Panc1 (cell line): ENCODE results near the gene CNTN1. TPM values are rescaled to one million over a fixed set of nuclear protein-coding genes. Genes with fewer than 3 reads are reported as not detected.

ENCODE experiments used
- ATAC-seq: fragments of 200-7000 bp; cut with Tn5 transposase; 2 replicates; pipeline ENCODE4 v1.9.1; 2020; ENCODE audit warnings: mild to moderate bottlenecking, moderate library complexity
- BruUV-seq: library from RNA; stranded (reverse); fragments of 400-500 nt; replicated peaks from 2 replicates; lab custom pipeline; 2021; lab: Mats Ljungman, UMichigan
- CTCF ChIA-PET: fragments of 300-600 bp; sonication (Branson Sonifier 250); formaldehyde crosslinking; loops from one replicate; lab custom pipeline; 2022; ENCODE audit warnings: antibody characterized with exemption; lab: Charles Lee
- POLR2A ChIA-PET: fragments of 300-600 bp; sonication (Branson Sonifier 250); formaldehyde crosslinking; loops from one replicate; lab custom pipeline; 2022; ENCODE audit warnings: antibody characterized with exemption; lab: Charles Lee
- DNase-seq: peaks from one replicate; pipeline ENCODE4 v3.0.0-alpha.2; 2010; ENCODE audit warnings: low read depth, low spot score
- H3K27ac ChIP-seq: 2 replicates; pipeline ENCODE4 v1.5.1; 2011; ENCODE audit warnings: mild to moderate bottlenecking, low read length, inconsistent platforms
- H3K27me3 ChIP-seq: fragments of 200-500 bp; sonication (Bioruptor generic); 2 replicates; pipeline ENCODE4 v1.6.0; 2014; ENCODE audit warnings: low read length, inconsistent platforms; ENCODE audit not compliant: control insufficient read depth, insufficient read depth
- H3K36me3 ChIP-seq: fragments of 200-500 bp; sonication (Bioruptor generic); 2 replicates; pipeline ENCODE4 v1.5.1; 2014; ENCODE audit warnings: inconsistent platforms, mild to moderate bottlenecking, low read length, moderate library complexity; ENCODE audit not compliant: control insufficient read depth, insufficient read depth
- H3K4me1 ChIP-seq: 2 replicates; pipeline ENCODE4 v1.5.1; 2011; ENCODE audit warnings: inconsistent platforms, mild to moderate bottlenecking, low read length, moderate library complexity; ENCODE audit not compliant: control insufficient read depth, insufficient read depth
- H3K4me3 ChIP-seq, 2 experiments: 2 replicates each; pipeline ENCODE4 v1.5.1; 2011 to 2012; ENCODE audit warnings: low read depth in 2 of 2, low read length in 2 of 2, mild to moderate bottlenecking in 2 of 2, inconsistent platforms in 1 of 2, moderate library complexity in 1 of 2
- H3K9me3 ChIP-seq: fragments of 200-500 bp; sonication (Bioruptor generic); 2 replicates; pipeline ENCODE4 v1.5.1; 2014; ENCODE audit warnings: low read depth, mild to moderate bottlenecking, inconsistent platforms, low read length, moderate library complexity; ENCODE audit not compliant: control insufficient read depth, insufficient read depth
- POLR2AphosphoS5 ChIP-seq: IDR thresholded peaks from 2 replicates; pipeline ENCODE4 v1.6.1; 2012; ENCODE audit warnings: mild to moderate bottlenecking, low read depth, low read length, moderate library complexity
- SIN3A ChIP-seq: IDR thresholded peaks from 2 replicates; pipeline ENCODE4 v1.6.1; 2012; ENCODE audit warnings: low read depth, mild to moderate bottlenecking, low read length, moderate library complexity, borderline replicate concordance; ENCODE audit not compliant: insufficient read depth
- TCF7L2 ChIP-seq: IDR thresholded peaks from 2 replicates; pipeline ENCODE4 v1.6.1; 2011; ENCODE audit warnings: mild to moderate bottlenecking, low read depth, low read length, inconsistent platforms
- in situ Hi-C: cut with HindIII; loops from 2 replicates; pipeline ENCODE4 v1.10.0; 2016; ENCODE audit warnings: low sequenced_read_pairs, low pct_unique_long_range_greater_than_20kb
- intact Hi-C: fragments of 100-400 bp; cut with micrococcal nuclease; formaldehyde crosslinking; loops from one replicate; pipeline ENCODE4 v1.10.0; 2022; ENCODE audit not compliant: unreplicated experiment
- total RNA-seq: library from RNA; stranded (reverse); gene quantifications from one replicate; pipeline ENCODE4 v1.2.1, GENCODE V29; 2021; ENCODE audit not compliant: unreplicated experiment
- TF ChIP-seq, protein P1 (sequence below): fragments of 450-650 bp; IDR thresholded peaks from 2 replicates; pipeline ENCODE4 v1.5.1; 2017; ENCODE audit warnings: mild to moderate bottlenecking
- TF ChIP-seq, protein P2 (sequence below), 2 experiments: IDR thresholded peaks; 2 replicates each; pipeline ENCODE4 v1.6.1; 2011 to 2012; ENCODE audit warnings: low read depth in 2 of 2, control low read depth in 1 of 2, low read length in 1 of 2, mild to moderate bottlenecking in 1 of 2, moderate library complexity in 1 of 2; ENCODE audit not compliant: insufficient read depth in 1 of 2

CNTN1 gene
- total RNA-seq, 1 experiment from 2014 or later = not detected

DNA sequence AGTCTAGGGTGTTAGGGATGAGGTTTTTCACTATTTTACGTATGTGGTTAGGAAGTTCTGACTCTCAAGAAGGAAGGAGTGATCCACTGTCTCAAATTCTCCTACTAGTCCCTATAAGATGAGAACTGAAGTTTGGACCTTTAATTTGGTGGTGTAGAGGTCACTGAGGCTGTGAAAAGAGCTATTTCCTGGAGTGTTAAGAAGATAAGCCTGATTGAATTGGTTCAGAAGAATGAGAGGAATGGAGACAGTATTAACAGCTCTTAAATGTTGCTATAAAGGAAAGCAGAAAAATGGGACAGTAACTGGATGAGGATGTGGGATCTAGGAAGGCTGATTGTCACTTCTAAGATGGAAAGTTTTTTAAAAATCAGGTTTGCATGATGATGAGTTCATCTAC is 57.6 kb downstream of the CNTN1 start:
- no peak for TF ChIP-seq SIN3A
- TF ChIP-seq TCF7L2 = no peak
- TF ChIP-seq, protein P1, sequence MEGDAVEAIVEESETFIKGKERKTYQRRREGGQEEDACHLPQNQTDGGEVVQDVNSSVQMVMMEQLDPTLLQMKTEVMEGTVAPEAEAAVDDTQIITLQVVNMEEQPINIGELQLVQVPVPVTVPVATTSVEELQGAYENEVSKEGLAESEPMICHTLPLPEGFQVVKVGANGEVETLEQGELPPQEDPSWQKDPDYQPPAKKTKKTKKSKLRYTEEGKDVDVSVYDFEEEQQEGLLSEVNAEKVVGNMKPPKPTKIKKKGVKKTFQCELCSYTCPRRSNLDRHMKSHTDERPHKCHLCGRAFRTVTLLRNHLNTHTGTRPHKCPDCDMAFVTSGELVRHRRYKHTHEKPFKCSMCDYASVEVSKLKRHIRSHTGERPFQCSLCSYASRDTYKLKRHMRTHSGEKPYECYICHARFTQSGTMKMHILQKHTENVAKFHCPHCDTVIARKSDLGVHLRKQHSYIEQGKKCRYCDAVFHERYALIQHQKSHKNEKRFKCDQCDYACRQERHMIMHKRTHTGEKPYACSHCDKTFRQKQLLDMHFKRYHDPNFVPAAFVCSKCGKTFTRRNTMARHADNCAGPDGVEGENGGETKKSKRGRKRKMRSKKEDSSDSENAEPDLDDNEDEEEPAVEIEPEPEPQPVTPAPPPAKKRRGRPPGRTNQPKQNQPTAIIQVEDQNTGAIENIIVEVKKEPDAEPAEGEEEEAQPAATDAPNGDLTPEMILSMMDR = no peak
- no peak for TF ChIP-seq POLR2AphosphoS5
- TF ChIP-seq, protein P2, sequence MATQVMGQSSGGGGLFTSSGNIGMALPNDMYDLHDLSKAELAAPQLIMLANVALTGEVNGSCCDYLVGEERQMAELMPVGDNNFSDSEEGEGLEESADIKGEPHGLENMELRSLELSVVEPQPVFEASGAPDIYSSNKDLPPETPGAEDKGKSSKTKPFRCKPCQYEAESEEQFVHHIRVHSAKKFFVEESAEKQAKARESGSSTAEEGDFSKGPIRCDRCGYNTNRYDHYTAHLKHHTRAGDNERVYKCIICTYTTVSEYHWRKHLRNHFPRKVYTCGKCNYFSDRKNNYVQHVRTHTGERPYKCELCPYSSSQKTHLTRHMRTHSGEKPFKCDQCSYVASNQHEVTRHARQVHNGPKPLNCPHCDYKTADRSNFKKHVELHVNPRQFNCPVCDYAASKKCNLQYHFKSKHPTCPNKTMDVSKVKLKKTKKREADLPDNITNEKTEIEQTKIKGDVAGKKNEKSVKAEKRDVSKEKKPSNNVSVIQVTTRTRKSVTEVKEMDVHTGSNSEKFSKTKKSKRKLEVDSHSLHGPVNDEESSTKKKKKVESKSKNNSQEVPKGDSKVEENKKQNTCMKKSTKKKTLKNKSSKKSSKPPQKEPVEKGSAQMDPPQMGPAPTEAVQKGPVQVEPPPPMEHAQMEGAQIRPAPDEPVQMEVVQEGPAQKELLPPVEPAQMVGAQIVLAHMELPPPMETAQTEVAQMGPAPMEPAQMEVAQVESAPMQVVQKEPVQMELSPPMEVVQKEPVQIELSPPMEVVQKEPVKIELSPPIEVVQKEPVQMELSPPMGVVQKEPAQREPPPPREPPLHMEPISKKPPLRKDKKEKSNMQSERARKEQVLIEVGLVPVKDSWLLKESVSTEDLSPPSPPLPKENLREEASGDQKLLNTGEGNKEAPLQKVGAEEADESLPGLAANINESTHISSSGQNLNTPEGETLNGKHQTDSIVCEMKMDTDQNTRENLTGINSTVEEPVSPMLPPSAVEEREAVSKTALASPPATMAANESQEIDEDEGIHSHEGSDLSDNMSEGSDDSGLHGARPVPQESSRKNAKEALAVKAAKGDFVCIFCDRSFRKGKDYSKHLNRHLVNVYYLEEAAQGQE (IDR thresholded peaks at IDR 0.05; ENCODE audit: insufficient read depth in 1 of 2, low read depth in 2 of 2, low read length in 1 of 2) = no peak
- Histone ChIP-seq H3K27me3 (no peaks in the 10 kb centered on the region), H3K27ac (no peak overlapping the region), H3K4me3 (no peak overlapping the region), H3K9me3 (no peaks in the 10 kb centered on the region), H3K36me3 (no peaks in the 10 kb centered on the region), H3K4me1 (no peaks in the 10 kb centered on the region)
- intact Hi-C loops (no loop called here), in situ Hi-C loops (no loop called here)
- ChIA-PET POLR2A (no interaction called here), CTCF (no interaction called here)
- no peak for DNase-seq
- no TSS peak for BruUV-seq
- ATAC-seq = no peak

DNA sequence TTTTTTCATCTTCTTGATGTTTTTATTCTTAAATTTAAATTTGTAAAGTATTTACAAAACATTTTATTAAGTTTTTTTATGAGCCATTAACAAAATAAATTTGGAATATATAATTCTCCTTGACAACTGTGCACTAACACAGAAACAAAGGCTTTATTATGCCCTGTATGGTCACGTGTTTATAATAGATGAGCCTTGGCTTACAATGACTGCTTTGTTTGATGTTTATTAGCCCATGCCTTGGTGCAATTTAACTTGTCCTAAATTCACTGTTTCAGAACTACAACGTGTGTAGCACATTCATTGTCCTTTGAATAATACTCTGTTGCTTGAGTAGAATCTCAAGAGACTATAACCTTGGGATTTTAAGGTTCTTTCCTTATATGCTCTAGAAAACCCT is 59.8 kb downstream of the CNTN1 start:
- Histone ChIP-seq H3K4me1 (no peaks in the 10 kb centered on the region), H3K27ac (no peak overlapping the region), H3K9me3 (no peaks in the 10 kb centered on the region), H3K27me3 (no peaks in the 10 kb centered on the region), H3K4me3 (no peak overlapping the region), H3K36me3 (no peaks in the 10 kb centered on the region)
- ATAC-seq = no peak
- no peak for DNase-seq
- in situ Hi-C loops = no loop called here
- POLR2A ChIA-PET = no interaction called here
- BruUV-seq = no TSS peak
- intact Hi-C loops = no loop called here
- TF ChIP-seq POLR2AphosphoS5 = no peak
- TF ChIP-seq, protein P2 (IDR thresholded peaks at IDR 0.05; ENCODE audit: insufficient read depth in 1 of 2, low read depth in 2 of 2, low read length in 1 of 2) = no peak
- no peak for TF ChIP-seq TCF7L2
- TF ChIP-seq, protein P1 = no peak
- no peak for TF ChIP-seq SIN3A
- CTCF ChIA-PET = no interaction called here
